Measurements from ENCODE around the gene CARD11. TPM values are rescaled to one million over a fixed set of nuclear protein-coding genes. Genes with fewer than 3 reads are reported as not detected.
"Not testable (repeated sequence)": the region's sequence is repeated elsewhere in the genome, so short reads cannot be mapped to it uniquely, and the experiment has no call there.

The CARD11 gene
- total and polyA plus RNA-seq, 2 of the 13 experiments (the other 11 are each of a cell fraction or from before 2014, with no cell fraction given), result 0.04 TPM; not detected in 1

DNA sequence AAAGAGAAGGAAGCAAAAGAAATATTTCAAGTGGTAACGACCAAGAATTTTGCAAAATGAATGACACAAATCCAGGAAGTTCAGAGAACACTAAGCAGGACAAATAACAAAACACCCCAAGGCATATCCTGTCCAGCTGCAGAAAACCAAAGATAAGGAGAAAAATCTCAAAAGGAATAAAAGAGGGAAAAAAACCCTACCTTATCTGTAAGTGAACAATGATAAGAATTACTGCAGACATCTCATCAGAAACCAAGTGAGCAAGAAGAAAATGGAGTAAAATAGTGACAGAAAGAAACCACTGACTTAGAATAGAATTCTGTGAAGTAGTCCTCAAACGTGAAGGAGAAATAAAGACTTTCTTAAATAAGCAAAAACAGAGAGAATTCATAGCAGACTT lies 21.8 kb downstream of the CARD11 start (continued):
- TF ChIP-seq, protein P1, sequence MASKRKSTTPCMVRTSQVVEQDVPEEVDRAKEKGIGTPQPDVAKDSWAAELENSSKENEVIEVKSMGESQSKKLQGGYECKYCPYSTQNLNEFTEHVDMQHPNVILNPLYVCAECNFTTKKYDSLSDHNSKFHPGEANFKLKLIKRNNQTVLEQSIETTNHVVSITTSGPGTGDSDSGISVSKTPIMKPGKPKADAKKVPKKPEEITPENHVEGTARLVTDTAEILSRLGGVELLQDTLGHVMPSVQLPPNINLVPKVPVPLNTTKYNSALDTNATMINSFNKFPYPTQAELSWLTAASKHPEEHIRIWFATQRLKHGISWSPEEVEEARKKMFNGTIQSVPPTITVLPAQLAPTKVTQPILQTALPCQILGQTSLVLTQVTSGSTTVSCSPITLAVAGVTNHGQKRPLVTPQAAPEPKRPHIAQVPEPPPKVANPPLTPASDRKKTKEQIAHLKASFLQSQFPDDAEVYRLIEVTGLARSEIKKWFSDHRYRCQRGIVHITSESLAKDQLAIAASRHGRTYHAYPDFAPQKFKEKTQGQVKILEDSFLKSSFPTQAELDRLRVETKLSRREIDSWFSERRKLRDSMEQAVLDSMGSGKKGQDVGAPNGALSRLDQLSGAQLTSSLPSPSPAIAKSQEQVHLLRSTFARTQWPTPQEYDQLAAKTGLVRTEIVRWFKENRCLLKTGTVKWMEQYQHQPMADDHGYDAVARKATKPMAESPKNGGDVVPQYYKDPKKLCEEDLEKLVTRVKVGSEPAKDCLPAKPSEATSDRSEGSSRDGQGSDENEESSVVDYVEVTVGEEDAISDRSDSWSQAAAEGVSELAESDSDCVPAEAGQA (IDR thresholded peaks at IDR 0.05; ENCODE audit: low read depth), result no peak
- TF ChIP-seq, protein P1 (CRISPR knock-in tag; IDR thresholded peaks at IDR 0.05; ENCODE audit: borderline replicate concordance), result no peak
- TF ChIP-seq, protein P2, sequence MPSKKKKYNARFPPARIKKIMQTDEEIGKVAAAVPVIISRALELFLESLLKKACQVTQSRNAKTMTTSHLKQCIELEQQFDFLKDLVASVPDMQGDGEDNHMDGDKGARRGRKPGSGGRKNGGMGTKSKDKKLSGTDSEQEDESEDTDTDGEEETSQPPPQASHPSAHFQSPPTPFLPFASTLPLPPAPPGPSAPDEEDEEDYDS (CRISPR knock-in tag; IDR thresholded peaks at IDR 0.05), result no peak

DNA sequence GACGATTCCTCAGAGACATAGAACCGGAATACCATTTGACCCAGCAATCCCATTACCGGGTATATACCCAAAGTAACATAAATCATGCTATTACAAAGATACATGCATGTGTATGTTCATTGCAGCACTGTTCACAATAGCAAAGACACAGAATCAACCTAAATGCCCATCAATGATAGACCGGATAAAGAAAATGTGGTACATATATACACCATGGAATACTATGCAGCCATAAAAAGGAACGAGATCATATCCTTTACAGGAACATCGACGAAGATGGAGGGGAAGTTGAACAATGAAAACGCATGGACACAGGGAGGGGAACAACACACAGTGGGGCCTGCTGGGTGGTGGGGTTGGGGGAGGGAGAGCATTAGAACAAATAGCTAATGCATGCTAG lies 22.4 kb downstream of the CARD11 start:
- H3K4me3 ChIP-seq (replicated peaks in 1 of 3; ENCODE audit: insufficient read depth in 1 of 3, low read depth in 2 of 3, low read length in 3 of 3); H3K4me2 ChIP-seq (ENCODE audit: low read depth, low read length); H3K27ac ChIP-seq (ENCODE audit: extremely low read length, insufficient read depth, low read length); CTCF ChIA-PET (ENCODE audit: low intra/inter-chr PET ratio, low total read pairs); in situ Hi-C loops (cut with HindIII; ENCODE audit: extremely low pct_ligation_motif_present, low pct_unique_long_range_greater_than_20kb); POLR2A ChIA-PET; H3K36me3 ChIP-seq (replicated peaks in 1 of 2; ENCODE audit: control insufficient read depth in 1 of 2, insufficient read depth in 2 of 2, low read length in 2 of 2); BruUV-seq (replicated peaks); H3K79me2 ChIP-seq (ENCODE audit: insufficient read depth, low read length); H2AFZ ChIP-seq (ENCODE audit: low read length); ATAC-seq; H3K4me1 ChIP-seq (ENCODE audit: insufficient read depth, low read length); H4K20me1 ChIP-seq (ENCODE audit: insufficient read depth, low read length); H3K9me3 ChIP-seq (ENCODE audit: low read length); DNase-seq (ENCODE audit: low spot score); H3K27me3 ChIP-seq (ENCODE audit: control insufficient read depth in 1 of 2, insufficient read depth in 2 of 2, low read length in 2 of 2); intact Hi-C loops (cut with micrococcal nuclease; ENCODE audit: unreplicated experiment); FAIRE-seq; H3K9ac ChIP-seq (ENCODE audit: insufficient read depth, low read depth, low read length): not testable (repeated sequence)
- WGBS (ENCODE audit: low lambda C conversion rate), result 29% methylated on average over 8 of the region's 8 CpGs
